ENCODE results near the gene DHODH.

DHODH gene

GRCh38 chr16:72024862-72025382 lies 16.4 kb downstream of the DHODH start:
- H3K4me3 ChIP-seq (ENCODE audit: low read depth, low read length): no peak overlapping the region
- no peak for DNase-seq (ENCODE audit: low read depth)
- TF ChIP-seq CTCF (IDR thresholded peaks at IDR 0.05; ENCODE audit: low read depth, low read length, missing control alignments): no peak

GRCh38 chr16:72025404-72026114 lies 17.0 kb downstream of the DHODH start:
- H3K4me3 ChIP-seq (ENCODE audit: low read depth, low read length): no peak overlapping the region
- no peak for DNase-seq (ENCODE audit: low read depth)

GRCh38 chr16:72027669-72028378 lies 19.3 kb downstream of the DHODH start:
- no peak for DNase-seq (ENCODE audit: low read depth)
- TF ChIP-seq CTCF (IDR thresholded peaks at IDR 0.05; ENCODE audit: low read depth, low read length, missing control alignments): no peak
- H3K4me3 ChIP-seq (ENCODE audit: low read depth, low read length): no peak overlapping the region

More at GRCh38 chr16:72025404-72026114, 17.0 kb downstream of the DHODH start:
- TF ChIP-seq CTCF (IDR thresholded peaks at IDR 0.05; ENCODE audit: low read depth, low read length, missing control alignments): no peak

- no peak overlapping the region for H3K4me3 ChIP-seq (ENCODE audit: low read depth, low read length)
- TF ChIP-seq CTCF (IDR thresholded peaks at IDR 0.05; ENCODE audit: low read depth, low read length, missing control alignments): no peak
- DNase-seq (ENCODE audit: low read depth): no peak
Measured at GRCh38 chr16:72029567-72030271, 21.2 kb downstream of the DHODH start.

- no peak for TF ChIP-seq CTCF (IDR thresholded peaks at IDR 0.05; ENCODE audit: low read depth, low read length, missing control alignments)
- no peak overlapping the region for H3K4me3 ChIP-seq (ENCODE audit: low read depth, low read length)
- no peak for DNase-seq (ENCODE audit: low read depth)
Measured at GRCh38 chr16:72033437-72033836, 24.9 kb downstream of the DHODH start.

- no peak for TF ChIP-seq CTCF (IDR thresholded peaks at IDR 0.05; ENCODE audit: low read depth, low read length, missing control alignments)
- DNase-seq (ENCODE audit: low read depth): no peak
- no peak overlapping the region for H3K4me3 ChIP-seq (ENCODE audit: low read depth, low read length)
Measured at GRCh38 chr16:72036098-72036497, 27.6 kb downstream of the DHODH start.

Measured in GM12864 (cell line).